B cell (primary cell): ENCODE data around the gene SATL1. TPM values are rescaled to one million over a fixed set of nuclear protein-coding genes. Genes with fewer than 3 reads are reported as not detected.
A peak's percentile ranks its signal among the peaks of the same experiment; 100 is the strongest.

Experiments
- ATAC-seq: fragments of 200-7000 bp; cut with Tn5 transposase; one replicate; pipeline ENCODE4 v1.10.0; 2021; ENCODE audit warnings: low read depth, mild to moderate bottlenecking, moderate number of reproducible peaks, moderate library complexity
- CTCF ChIA-PET: fragments of 350-600 bp; sonication (Branson Sonifier 250); formaldehyde crosslinking; loops from one replicate; lab custom pipeline; 2021; ENCODE audit warnings: antibody characterized with exemption, inconsistent platforms; lab: Charles Lee
- POLR2A ChIA-PET: fragments of 350-600 bp; sonication (Branson Sonifier 250); formaldehyde crosslinking; loops from one replicate; lab custom pipeline; 2021; ENCODE audit warnings: antibody characterized with exemption; lab: Charles Lee
- DNase-seq: peaks from one replicate; pipeline ENCODE4 v3.0.0; 2013
- H2AFZ ChIP-seq: 2 replicates; pipeline ENCODE4 v1.6.1; 2012; ENCODE audit warnings: mild to moderate bottlenecking, low read depth, low read length; ENCODE audit not compliant: insufficient read depth, poor library complexity, severe bottlenecking
- H3K27ac ChIP-seq, 2 donors: 1 replicate in 1 of 2; 2 replicates in 1 of 2; pipeline ENCODE4 v1.5.1; 2012 to 2013; ENCODE audit warnings: low read length in 2 of 2, mild to moderate bottlenecking in 2 of 2, moderate library complexity in 1 of 2
- H3K27me3 ChIP-seq, 4 experiments: fragments of 200-600 bp in 1 of 4; sonication (generic) in 1 of 4; replicated peaks in 1 of 4; 1 replicate in 2 of 4; 2 replicates in 2 of 4; pipeline versions ENCODE4 v1.6.1 to v1.7.0; 2013 to 2016; ENCODE audit warnings: low read length in 3 of 4, mild to moderate bottlenecking in 2 of 4, mixed read lengths in 1 of 4, moderate library complexity in 1 of 4; ENCODE audit not compliant: insufficient read depth in 4 of 4, control insufficient read depth in 3 of 4; ENCODE audit errors: control extremely low read depth in 1 of 4
- H3K36me3 ChIP-seq, 2 experiments: replicated peaks in 1 of 2; 1 replicate in 1 of 2; 2 replicates in 1 of 2; pipeline versions ENCODE4 v1.6.1 to v1.7.1; 2013; ENCODE audit warnings: low read length in 1 of 2; ENCODE audit not compliant: insufficient read depth in 2 of 2, control insufficient read depth in 1 of 2; ENCODE audit errors: control extremely low read depth in 1 of 2, extremely low read depth in 1 of 2
- H3K4me1 ChIP-seq, 2 donors: fragments of 200-600 bp in 1 of 2; sonication (generic) in 1 of 2; 1 replicate in 1 of 2; 2 replicates in 1 of 2; pipeline versions ENCODE4 v1.5.1 to v1.6.1; 2013 to 2017; ENCODE audit warnings: low read length in 2 of 2; ENCODE audit not compliant: control insufficient read depth in 2 of 2, insufficient read depth in 2 of 2
- H3K4me2 ChIP-seq: replicated peaks from 2 replicates; pipeline ENCODE3; 2012; ENCODE audit warnings: mild to moderate bottlenecking, low read depth, low read length; ENCODE audit not compliant: poor library complexity, severe bottlenecking
- H3K4me3 ChIP-seq, 5 experiments: fragments of 200-600 bp in 1 of 5; sonication (generic) in 1 of 5; 1 replicate in 3 of 5; 2 replicates in 2 of 5; pipeline versions ENCODE4 v1.5.1 to v1.7.0; 2011 to 2016; ENCODE audit warnings: low read length in 4 of 5, mild to moderate bottlenecking in 4 of 5, low read depth in 2 of 5, control low read depth in 1 of 5, moderate library complexity in 1 of 5; ENCODE audit not compliant: insufficient read depth in 1 of 5; ENCODE audit errors: control extremely low read depth in 1 of 5, extremely low read depth in 1 of 5
- H3K79me2 ChIP-seq: fragments of 200-600 bp; sonication (generic); one replicate; pipeline ENCODE4 v1.6.0; 2016; ENCODE audit warnings: low read length; ENCODE audit not compliant: control insufficient read depth, insufficient read depth
- H3K9ac ChIP-seq: fragments of 200-600 bp; sonication (generic); 2 replicates; pipeline ENCODE4 v1.6.1; 2017; ENCODE audit warnings: mild to moderate bottlenecking, low read length, moderate library complexity
- H3K9me3 ChIP-seq, 3 donors: one replicate each; pipeline versions ENCODE4 v1.6.1 to v1.7.1; 2013; ENCODE audit warnings: low read length in 2 of 3; ENCODE audit not compliant: control insufficient read depth in 2 of 3, insufficient read depth in 1 of 3; ENCODE audit errors: control extremely low read depth in 1 of 3
- H4K20me1 ChIP-seq: 2 replicates; pipeline ENCODE4 v1.6.0; 2012; ENCODE audit warnings: mild to moderate bottlenecking, low read length; ENCODE audit not compliant: insufficient read depth, control insufficient read depth, poor library complexity, severe bottlenecking
- H3K27ac Mint-ChIP-seq: one replicate; pipeline ENCODE4 v1.8.0; 2021; ENCODE audit warnings: mixed read lengths
- H3K27me3 Mint-ChIP-seq: one replicate; pipeline ENCODE4 v1.8.0; 2021; ENCODE audit warnings: mixed read lengths
- H3K4me1 Mint-ChIP-seq: one replicate; pipeline ENCODE4 v1.8.0; 2021; ENCODE audit warnings: mixed read lengths
- H3K4me3 Mint-ChIP-seq: one replicate; pipeline ENCODE4 v1.8.0; 2021; ENCODE audit warnings: mixed read lengths
- H3K9me3 Mint-ChIP-seq: one replicate; pipeline ENCODE4 v1.8.0; 2022; ENCODE audit warnings: mixed read lengths; ENCODE audit not compliant: insufficient read depth
- CTCF ChIP-seq: fragments of 200-600 bp; IDR thresholded peaks from one replicate; pipeline ENCODE4 v1.8.0; 2022; ENCODE audit warnings: antibody characterized with exemption, mild to moderate bottlenecking
- EZH2 ChIP-seq: IDR thresholded peaks from 2 replicates; pipeline ENCODE4 v1.6.1; 2012; ENCODE audit warnings: borderline replicate concordance, low read depth, mild to moderate bottlenecking, moderate library complexity, low read length; ENCODE audit not compliant: insufficient read depth, poor library complexity, severe bottlenecking
- WGBS: methylation state at CpG from one replicate; pipeline ENCODE4 v1.1.5; 2013; ENCODE audit warnings: missing lambda C conversion rate; ENCODE audit not compliant: insufficient coverage; 5-methylcytosine and 5-hydroxymethylcytosine counted together
- intact Hi-C: fragments of 100-400 bp; cut with micrococcal nuclease; formaldehyde crosslinking; loops from one replicate; pipeline ENCODE4 v1.10.0; 2022
- polyA plus RNA-seq: library from polyadenylated mRNA; depleted of rRNA; stranded (reverse); fragments of >200 nt; gene quantifications from 2 replicates; pipeline ENCODE4 v1.2.3, GENCODE V29; 2012
- total RNA-seq, 2 donors: library from RNA; stranded (reverse); fragments of 120-200 nt in 1 of 2; gene quantifications; 1 replicate in 1 of 2; 2 replicates in 1 of 2; pipeline versions ENCODE4 v1.2.3 to v1.2.4, GENCODE V29; 2013 to 2022

SATL1 gene
- total and polyA plus RNA-seq, 2 donors (not counting 1 experiment from before 2014, with no cell fraction given) = 0.04 TPM; not detected in 1

- WGBS = no CpG with 5 or more reads among the region's 1 CpG
- H3K4me3 Mint-ChIP-seq = no peak overlapping the region
- DNase-seq = peak; percentile 1
Observed at GRCh38 chrX:85139422-85139821, 104.2 kb downstream of the SATL1 start.

GRCh38 chrX:85136409-85136808 is 107.2 kb downstream of the SATL1 start:
- H2AFZ ChIP-seq = no peak overlapping the region
- TF ChIP-seq CTCF = no peak
- TF ChIP-seq EZH2 = no peak
- no peak overlapping the region for H3K4me2 ChIP-seq
- no peaks in the 10 kb centered on the region for H3K9me3 Mint-ChIP-seq
- intact Hi-C loops = no loop called here
- H3K9ac ChIP-seq = no peak overlapping the region
- DNase-seq (no peak), ATAC-seq (no peak)
- no peak overlapping the region for H3K4me3 Mint-ChIP-seq
- H3K9me3 ChIP-seq = no peaks in the 10 kb centered on the region
- H3K27me3 ChIP-seq = no peaks in the 10 kb centered on the region
- POLR2A ChIA-PET = no interaction called here
- H3K27me3 Mint-ChIP-seq = no peaks in the 10 kb centered on the region
- H3K4me1 Mint-ChIP-seq = peaks cover 3% of the 10 kb centered on the region
- H3K27ac Mint-ChIP-seq = no peak overlapping the region
- H4K20me1 ChIP-seq = no peaks in the 10 kb centered on the region
- no peak overlapping the region for H3K4me3 ChIP-seq
- no peak overlapping the region for H3K27ac ChIP-seq
- H3K4me1 ChIP-seq = no peaks in the 10 kb centered on the region
- H3K79me2 ChIP-seq = no peaks in the 10 kb centered on the region
- H3K36me3 ChIP-seq = no peaks in the 10 kb centered on the region
- CTCF ChIA-PET = no interaction called here

More at GRCh38 chrX:85139422-85139821, 104.2 kb downstream of the SATL1 start:
- POLR2A ChIA-PET = no interaction called here
- H4K20me1 ChIP-seq = no peaks in the 10 kb centered on the region
- no peak overlapping the region for H3K27ac ChIP-seq
- no peak for ATAC-seq
- no peak for TF ChIP-seq EZH2
- TF ChIP-seq CTCF = no peak
- CTCF ChIA-PET = no interaction called here
- Mint-ChIP-seq H3K4me1 (peaks cover 3% of the 10 kb centered on the region), H3K9me3 (no peaks in the 10 kb centered on the region), H3K27me3 (no peaks in the 10 kb centered on the region), H3K27ac (no peak overlapping the region)
- H3K4me2 ChIP-seq = no peak overlapping the region
- no peak overlapping the region for H2AFZ ChIP-seq
- no peaks in the 10 kb centered on the region for H3K27me3 ChIP-seq
- H3K79me2 ChIP-seq = no peaks in the 10 kb centered on the region
- H3K9me3 ChIP-seq = no peaks in the 10 kb centered on the region
- no peak overlapping the region for H3K9ac ChIP-seq
- no peaks in the 10 kb centered on the region for H3K36me3 ChIP-seq
- no peaks in the 10 kb centered on the region for H3K4me1 ChIP-seq
- intact Hi-C loops = no loop called here
- no peak overlapping the region for H3K4me3 ChIP-seq
